Glutamatergic neuron (in vitro differentiated cells): Measurements from ENCODE around the gene COL6A2. TPM values are rescaled to one million over a fixed set of nuclear protein-coding genes. Genes with fewer than 3 reads are reported as not detected.

Experiments used
- DNase-seq: peaks from one replicate; pipeline ENCODE4 v3.0.0; 2022
- H3K27ac Mint-ChIP-seq: one replicate; pipeline ENCODE4 v1.8.0; 2020; ENCODE audit warnings: mild to moderate bottlenecking, mixed read lengths, inconsistent platforms; ENCODE audit not compliant: unreplicated experiment
- H3K27me3 Mint-ChIP-seq: one replicate; pipeline ENCODE4 v1.8.0; 2020; ENCODE audit warnings: mild to moderate bottlenecking, moderate library complexity, mixed read lengths, inconsistent platforms; ENCODE audit not compliant: unreplicated experiment
- H3K36me3 Mint-ChIP-seq: one replicate; pipeline ENCODE4 v1.8.0; 2020; ENCODE audit warnings: mild to moderate bottlenecking, mixed read lengths, inconsistent platforms; ENCODE audit not compliant: unreplicated experiment
- H3K4me1 Mint-ChIP-seq: one replicate; pipeline ENCODE4 v1.8.0; 2020; ENCODE audit warnings: mild to moderate bottlenecking, low read depth, mixed read lengths, inconsistent platforms; ENCODE audit not compliant: unreplicated experiment
- H3K4me3 Mint-ChIP-seq: one replicate; pipeline ENCODE4 v1.8.0; 2020; ENCODE audit warnings: mild to moderate bottlenecking, mixed read lengths, inconsistent platforms; ENCODE audit not compliant: unreplicated experiment
- H3K9me3 Mint-ChIP-seq: one replicate; pipeline ENCODE4 v1.8.0; 2020; ENCODE audit warnings: mild to moderate bottlenecking, moderate library complexity, mixed read lengths, inconsistent platforms; ENCODE audit not compliant: unreplicated experiment
- CTCF ChIP-seq: fragments of 200-600 bp; sonication (generic); IDR thresholded peaks from one replicate; pipeline ENCODE4 v1.5.0; 2021; ENCODE audit not compliant: partially characterized antibody, unreplicated experiment
- total RNA-seq: library from RNA; stranded (reverse); fragmentation: NEBNext Ultra II Directional; extraction: Animal tissue kit (Norgen Biotek cat#: 25700); gene quantifications from one replicate; pipeline ENCODE4 v1.2.1, GENCODE V29; 2021; ENCODE audit not compliant: unreplicated experiment

COL6A2 gene
- total RNA-seq, 1 donor from 2014 or later = 55.2 TPM

- Mint-ChIP-seq H3K9me3 (peaks cover 12% of the 10 kb centered on the region), H3K4me1 (peaks cover 8% of the 10 kb centered on the region), H3K4me3 (no peak overlapping the region), H3K27me3 (peaks cover 8% of the 10 kb centered on the region), H3K36me3 (peaks cover 7% of the 10 kb centered on the region), H3K27ac (no peak overlapping the region)
- no peak for TF ChIP-seq CTCF
- no peak for DNase-seq
Observed at GRCh38 chr21:46159390-46159789, 61.5 kb downstream of the COL6A2 start.

- no peak overlapping the region for H3K4me3 Mint-ChIP-seq
- DNase-seq = no peak
- TF ChIP-seq CTCF = no peak
- no peak overlapping the region for H3K27ac Mint-ChIP-seq
- H3K9me3 Mint-ChIP-seq = peaks cover 12% of the 10 kb centered on the region
- H3K27me3 Mint-ChIP-seq = peaks cover 8% of the 10 kb centered on the region
- peaks cover 7% of the 10 kb centered on the region for H3K36me3 Mint-ChIP-seq
- peaks cover 8% of the 10 kb centered on the region for H3K4me1 Mint-ChIP-seq
Observed at GRCh38 chr21:46159841-46160656, 62.1 kb downstream of the COL6A2 start.

GRCh38 chr21:46160657-46160906, 62.7 kb downstream of the COL6A2 start:
- no peak overlapping the region for H3K4me3 Mint-ChIP-seq
- no peak for DNase-seq
- peaks cover 8% of the 10 kb centered on the region for H3K27me3 Mint-ChIP-seq
- H3K27ac Mint-ChIP-seq = no peak overlapping the region
- H3K4me1 Mint-ChIP-seq = peaks cover 8% of the 10 kb centered on the region
- no peak for TF ChIP-seq CTCF
- peaks cover 11% of the 10 kb centered on the region for H3K36me3 Mint-ChIP-seq
- H3K9me3 Mint-ChIP-seq = peaks cover 12% of the 10 kb centered on the region

- DNase-seq = peak; percentile 35
- Mint-ChIP-seq H3K4me3 (no peak overlapping the region), H3K9me3 (peaks cover 11% of the 10 kb centered on the region), H3K4me1 (peaks cover 8% of the 10 kb centered on the region), H3K27me3 (peaks cover 8% of the 10 kb centered on the region), H3K27ac (no peak overlapping the region), H3K36me3 (peaks cover 14% of the 10 kb centered on the region)
- TF ChIP-seq CTCF = no peak
Observed at GRCh38 chr21:46160907-46161632, 63.2 kb downstream of the COL6A2 start.
